B cell (primary cell): ENCODE data around the gene PRICKLE2. TPM values are rescaled to one million over a fixed set of nuclear protein-coding genes. Genes with fewer than 3 reads are reported as not detected.

ENCODE experiments used
- ATAC-seq: fragments of 200-7000 bp; cut with Tn5 transposase; one replicate; pipeline ENCODE4 v1.10.0; 2021; ENCODE audit warnings: low read depth, mild to moderate bottlenecking, moderate number of reproducible peaks, moderate library complexity
- CTCF ChIA-PET: fragments of 350-600 bp; sonication (Branson Sonifier 250); formaldehyde crosslinking; loops from one replicate; lab custom pipeline; 2021; ENCODE audit warnings: antibody characterized with exemption, inconsistent platforms; lab: Charles Lee
- POLR2A ChIA-PET: fragments of 350-600 bp; sonication (Branson Sonifier 250); formaldehyde crosslinking; loops from one replicate; lab custom pipeline; 2021; ENCODE audit warnings: antibody characterized with exemption; lab: Charles Lee
- DNase-seq: peaks from one replicate; pipeline ENCODE4 v3.0.0; 2013
- H2AFZ ChIP-seq: 2 replicates; pipeline ENCODE4 v1.6.1; 2012; ENCODE audit warnings: mild to moderate bottlenecking, low read depth, low read length; ENCODE audit not compliant: insufficient read depth, poor library complexity, severe bottlenecking
- H3K27ac ChIP-seq, 2 donors: 1 replicate in 1 of 2; 2 replicates in 1 of 2; pipeline ENCODE4 v1.5.1; 2012 to 2013; ENCODE audit warnings: low read length in 2 of 2, mild to moderate bottlenecking in 2 of 2, moderate library complexity in 1 of 2
- H3K27me3 ChIP-seq, 4 experiments: fragments of 200-600 bp in 1 of 4; sonication (generic) in 1 of 4; replicated peaks in 1 of 4; 1 replicate in 2 of 4; 2 replicates in 2 of 4; pipeline versions ENCODE4 v1.6.1 to v1.7.0; 2013 to 2016; ENCODE audit warnings: low read length in 3 of 4, mild to moderate bottlenecking in 2 of 4, mixed read lengths in 1 of 4, moderate library complexity in 1 of 4; ENCODE audit not compliant: insufficient read depth in 4 of 4, control insufficient read depth in 3 of 4; ENCODE audit errors: control extremely low read depth in 1 of 4
- H3K36me3 ChIP-seq, 2 experiments: replicated peaks in 1 of 2; 1 replicate in 1 of 2; 2 replicates in 1 of 2; pipeline versions ENCODE4 v1.6.1 to v1.7.1; 2013; ENCODE audit warnings: low read length in 1 of 2; ENCODE audit not compliant: insufficient read depth in 2 of 2, control insufficient read depth in 1 of 2; ENCODE audit errors: control extremely low read depth in 1 of 2, extremely low read depth in 1 of 2
- H3K4me1 ChIP-seq, 2 donors: fragments of 200-600 bp in 1 of 2; sonication (generic) in 1 of 2; 1 replicate in 1 of 2; 2 replicates in 1 of 2; pipeline versions ENCODE4 v1.5.1 to v1.6.1; 2013 to 2017; ENCODE audit warnings: low read length in 2 of 2; ENCODE audit not compliant: control insufficient read depth in 2 of 2, insufficient read depth in 2 of 2
- H3K4me2 ChIP-seq: replicated peaks from 2 replicates; pipeline ENCODE3; 2012; ENCODE audit warnings: mild to moderate bottlenecking, low read depth, low read length; ENCODE audit not compliant: poor library complexity, severe bottlenecking
- H3K4me3 ChIP-seq, 5 experiments: fragments of 200-600 bp in 1 of 5; sonication (generic) in 1 of 5; 1 replicate in 3 of 5; 2 replicates in 2 of 5; pipeline versions ENCODE4 v1.5.1 to v1.7.0; 2011 to 2016; ENCODE audit warnings: low read length in 4 of 5, mild to moderate bottlenecking in 4 of 5, low read depth in 2 of 5, control low read depth in 1 of 5, moderate library complexity in 1 of 5; ENCODE audit not compliant: insufficient read depth in 1 of 5; ENCODE audit errors: control extremely low read depth in 1 of 5, extremely low read depth in 1 of 5
- H3K79me2 ChIP-seq: fragments of 200-600 bp; sonication (generic); one replicate; pipeline ENCODE4 v1.6.0; 2016; ENCODE audit warnings: low read length; ENCODE audit not compliant: control insufficient read depth, insufficient read depth
- H3K9ac ChIP-seq: fragments of 200-600 bp; sonication (generic); 2 replicates; pipeline ENCODE4 v1.6.1; 2017; ENCODE audit warnings: mild to moderate bottlenecking, low read length, moderate library complexity
- H3K9me3 ChIP-seq, 3 donors: one replicate each; pipeline versions ENCODE4 v1.6.1 to v1.7.1; 2013; ENCODE audit warnings: low read length in 2 of 3; ENCODE audit not compliant: control insufficient read depth in 2 of 3, insufficient read depth in 1 of 3; ENCODE audit errors: control extremely low read depth in 1 of 3
- H4K20me1 ChIP-seq: 2 replicates; pipeline ENCODE4 v1.6.0; 2012; ENCODE audit warnings: mild to moderate bottlenecking, low read length; ENCODE audit not compliant: insufficient read depth, control insufficient read depth, poor library complexity, severe bottlenecking
- H3K27ac Mint-ChIP-seq: one replicate; pipeline ENCODE4 v1.8.0; 2021; ENCODE audit warnings: mixed read lengths
- H3K27me3 Mint-ChIP-seq: one replicate; pipeline ENCODE4 v1.8.0; 2021; ENCODE audit warnings: mixed read lengths
- H3K4me1 Mint-ChIP-seq: one replicate; pipeline ENCODE4 v1.8.0; 2021; ENCODE audit warnings: mixed read lengths
- H3K4me3 Mint-ChIP-seq: one replicate; pipeline ENCODE4 v1.8.0; 2021; ENCODE audit warnings: mixed read lengths
- H3K9me3 Mint-ChIP-seq: one replicate; pipeline ENCODE4 v1.8.0; 2022; ENCODE audit warnings: mixed read lengths; ENCODE audit not compliant: insufficient read depth
- EZH2 ChIP-seq: IDR thresholded peaks from 2 replicates; pipeline ENCODE4 v1.6.1; 2012; ENCODE audit warnings: borderline replicate concordance, low read depth, mild to moderate bottlenecking, moderate library complexity, low read length; ENCODE audit not compliant: insufficient read depth, poor library complexity, severe bottlenecking
- WGBS: methylation state at CpG from one replicate; pipeline ENCODE4 v1.1.5; 2013; ENCODE audit warnings: missing lambda C conversion rate; ENCODE audit not compliant: insufficient coverage; 5-methylcytosine and 5-hydroxymethylcytosine counted together
- intact Hi-C: fragments of 100-400 bp; cut with micrococcal nuclease; formaldehyde crosslinking; loops from one replicate; pipeline ENCODE4 v1.10.0; 2022
- polyA plus RNA-seq: library from polyadenylated mRNA; depleted of rRNA; stranded (reverse); fragments of >200 nt; gene quantifications from 2 replicates; pipeline ENCODE4 v1.2.3, GENCODE V29; 2012
- total RNA-seq, 2 donors: library from RNA; stranded (reverse); fragments of 120-200 nt in 1 of 2; gene quantifications; 1 replicate in 1 of 2; 2 replicates in 1 of 2; pipeline versions ENCODE4 v1.2.3 to v1.2.4, GENCODE V29; 2013 to 2022
- TF ChIP-seq, protein P1 (sequence below): fragments of 200-600 bp; IDR thresholded peaks from one replicate; pipeline ENCODE4 v1.8.0; 2022; ENCODE audit warnings: antibody characterized with exemption, mild to moderate bottlenecking

PRICKLE2 gene
- total and polyA plus RNA-seq, 2 donors (not counting 1 experiment from before 2014, with no cell fraction given): 0.30 to 1.4 TPM

DNA sequence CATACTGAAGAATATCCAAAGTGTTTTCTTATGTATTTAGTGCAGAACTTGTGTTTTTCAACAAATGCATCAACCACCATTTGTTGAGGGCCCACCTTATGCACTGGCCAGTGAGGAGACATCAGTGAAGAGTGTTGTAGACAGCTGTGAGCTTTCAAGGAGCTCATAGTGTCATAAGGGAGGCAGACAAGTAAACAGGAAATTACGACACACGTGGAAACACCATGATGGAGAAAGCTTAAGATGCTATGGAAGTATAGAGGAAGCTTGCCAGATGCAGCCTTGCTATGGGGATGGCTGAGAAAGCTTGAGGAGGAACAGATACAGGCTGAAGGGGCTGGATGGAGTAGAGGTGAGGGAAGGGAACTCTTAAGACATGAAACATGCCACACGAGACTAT is 151.2 kb downstream of the PRICKLE2 start:
- Histone ChIP-seq H3K27me3 (peaks cover 0 to 5% (median 2%) of the 10 kb centered on the region in 4 experiments), H2AFZ (no peak overlapping the region), H3K9me3 (peaks cover 0 to 4% (median 0%) of the 10 kb centered on the region in 3 donors), H3K79me2 (no peaks in the 10 kb centered on the region), H3K9ac (no peak overlapping the region), H3K4me1 (no peaks in the 10 kb centered on the region), H3K27ac (no peak overlapping the region), H3K4me2 (no peak overlapping the region), H3K4me3 (no peak overlapping the region), H3K36me3 (no peaks in the 10 kb centered on the region), H4K20me1 (no peaks in the 10 kb centered on the region)
- H3K27me3 Mint-ChIP-seq: peaks cover 25% of the 10 kb centered on the region
- no peak for ATAC-seq
- 83% methylated on average over 2 of the region's 3 CpGs for WGBS
- no peak for DNase-seq
- no peak overlapping the region for H3K4me3 Mint-ChIP-seq
- no peak for TF ChIP-seq EZH2
- TF ChIP-seq, protein P1, sequence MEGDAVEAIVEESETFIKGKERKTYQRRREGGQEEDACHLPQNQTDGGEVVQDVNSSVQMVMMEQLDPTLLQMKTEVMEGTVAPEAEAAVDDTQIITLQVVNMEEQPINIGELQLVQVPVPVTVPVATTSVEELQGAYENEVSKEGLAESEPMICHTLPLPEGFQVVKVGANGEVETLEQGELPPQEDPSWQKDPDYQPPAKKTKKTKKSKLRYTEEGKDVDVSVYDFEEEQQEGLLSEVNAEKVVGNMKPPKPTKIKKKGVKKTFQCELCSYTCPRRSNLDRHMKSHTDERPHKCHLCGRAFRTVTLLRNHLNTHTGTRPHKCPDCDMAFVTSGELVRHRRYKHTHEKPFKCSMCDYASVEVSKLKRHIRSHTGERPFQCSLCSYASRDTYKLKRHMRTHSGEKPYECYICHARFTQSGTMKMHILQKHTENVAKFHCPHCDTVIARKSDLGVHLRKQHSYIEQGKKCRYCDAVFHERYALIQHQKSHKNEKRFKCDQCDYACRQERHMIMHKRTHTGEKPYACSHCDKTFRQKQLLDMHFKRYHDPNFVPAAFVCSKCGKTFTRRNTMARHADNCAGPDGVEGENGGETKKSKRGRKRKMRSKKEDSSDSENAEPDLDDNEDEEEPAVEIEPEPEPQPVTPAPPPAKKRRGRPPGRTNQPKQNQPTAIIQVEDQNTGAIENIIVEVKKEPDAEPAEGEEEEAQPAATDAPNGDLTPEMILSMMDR: no peak
- ChIA-PET CTCF (no interaction called here), POLR2A (no interaction called here)
- no peak overlapping the region for H3K27ac Mint-ChIP-seq
- no peaks in the 10 kb centered on the region for H3K4me1 Mint-ChIP-seq
- intact Hi-C loops: no loop called here
- H3K9me3 Mint-ChIP-seq: no peaks in the 10 kb centered on the region

DNA sequence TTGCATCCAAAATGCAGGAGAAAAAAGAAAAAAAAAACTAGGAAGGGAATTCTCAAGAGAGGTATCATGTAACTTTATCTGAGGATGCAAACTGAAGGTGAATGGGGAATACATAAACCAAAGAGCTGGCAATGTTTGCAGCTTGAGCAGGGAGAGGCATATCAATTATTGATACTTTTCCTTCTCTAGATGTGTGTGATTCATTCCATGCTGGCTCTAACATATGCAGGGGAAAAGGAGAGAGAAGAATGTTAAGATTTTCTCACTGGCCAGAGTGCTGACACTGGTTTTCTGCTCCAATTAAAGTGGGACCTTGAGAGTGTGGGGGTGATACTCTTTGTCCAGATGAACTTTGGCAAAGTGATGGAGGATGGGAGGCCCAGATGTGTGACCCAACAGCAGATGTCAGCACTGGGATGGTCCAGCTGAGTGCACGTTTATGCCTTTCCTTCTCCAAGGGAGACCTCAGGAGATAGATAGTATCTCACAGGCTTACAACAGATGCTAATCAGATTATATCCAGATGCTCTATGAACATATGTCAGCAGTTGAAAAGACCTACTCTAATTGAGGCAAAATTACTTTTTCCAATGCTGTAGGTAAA is 152.0 kb downstream of the PRICKLE2 start:
- peaks cover 24% of the 10 kb centered on the region for H3K27me3 Mint-ChIP-seq

More for the DNA sequence above, 152.0 kb downstream of the PRICKLE2 start:
- H3K4me2 ChIP-seq: no peak overlapping the region
- H3K4me3 Mint-ChIP-seq: no peak overlapping the region
- CTCF ChIA-PET: no interaction called here
- H3K36me3 ChIP-seq: no peaks in the 10 kb centered on the region
- peaks cover 0 to 4% (median 0%) of the 10 kb centered on the region in 3 donors for H3K9me3 ChIP-seq
- H3K4me1 Mint-ChIP-seq: no peaks in the 10 kb centered on the region
- H3K4me3 ChIP-seq: no peak overlapping the region
- H2AFZ ChIP-seq: no peak overlapping the region
- POLR2A ChIA-PET: no interaction called here
- H4K20me1 ChIP-seq: no peaks in the 10 kb centered on the region
- no peak overlapping the region for H3K27ac Mint-ChIP-seq
- no peaks in the 10 kb centered on the region for H3K9me3 Mint-ChIP-seq
- ATAC-seq: no peak
- intact Hi-C loops: no loop called here
- no peak for TF ChIP-seq EZH2
- TF ChIP-seq, protein P1: no peak
- H3K27me3 ChIP-seq: peaks cover 0 to 5% (median 2%) of the 10 kb centered on the region in 4 experiments
- DNase-seq: no peak
- no peak overlapping the region for H3K27ac ChIP-seq
- no peaks in the 10 kb centered on the region for H3K79me2 ChIP-seq
- H3K4me1 ChIP-seq: no peaks in the 10 kb centered on the region
- H3K9ac ChIP-seq: no peak overlapping the region
- WGBS: 67% methylated on average over 1 of the region's 1 CpG
